GM12874 (cell line): ENCODE measurements around the gene ADI1.

Experiments used
- TF ChIP-seq, protein P1 (sequence below): IDR thresholded peaks from 2 replicates; pipeline ENCODE4 v1.5.1; 2011; ENCODE audit warnings: low read depth, mild to moderate bottlenecking, control low read depth, low read length, moderate library complexity; ENCODE audit not compliant: insufficient read depth

Gene ADI1

DNA sequence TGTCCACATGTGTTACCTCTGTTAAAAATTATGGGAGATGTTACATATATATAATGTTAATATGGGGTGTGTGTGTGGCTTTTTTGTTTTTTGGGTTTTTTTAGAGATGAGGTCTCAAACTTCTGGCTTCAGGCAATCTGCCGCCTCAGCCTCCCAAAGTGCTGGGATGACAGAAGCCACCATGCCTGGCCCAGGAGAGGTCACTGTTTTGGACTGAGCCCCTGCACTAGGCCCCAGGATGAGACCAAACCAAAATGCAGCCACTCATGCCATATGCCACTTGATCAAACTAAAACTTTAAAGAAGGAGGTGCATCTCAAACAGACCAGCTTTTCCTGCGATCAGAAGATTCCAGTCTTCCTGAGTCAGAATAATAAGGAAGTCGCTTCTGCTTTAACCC, 2.5 kb downstream of the ADI1 start:
- TF ChIP-seq, protein P1, sequence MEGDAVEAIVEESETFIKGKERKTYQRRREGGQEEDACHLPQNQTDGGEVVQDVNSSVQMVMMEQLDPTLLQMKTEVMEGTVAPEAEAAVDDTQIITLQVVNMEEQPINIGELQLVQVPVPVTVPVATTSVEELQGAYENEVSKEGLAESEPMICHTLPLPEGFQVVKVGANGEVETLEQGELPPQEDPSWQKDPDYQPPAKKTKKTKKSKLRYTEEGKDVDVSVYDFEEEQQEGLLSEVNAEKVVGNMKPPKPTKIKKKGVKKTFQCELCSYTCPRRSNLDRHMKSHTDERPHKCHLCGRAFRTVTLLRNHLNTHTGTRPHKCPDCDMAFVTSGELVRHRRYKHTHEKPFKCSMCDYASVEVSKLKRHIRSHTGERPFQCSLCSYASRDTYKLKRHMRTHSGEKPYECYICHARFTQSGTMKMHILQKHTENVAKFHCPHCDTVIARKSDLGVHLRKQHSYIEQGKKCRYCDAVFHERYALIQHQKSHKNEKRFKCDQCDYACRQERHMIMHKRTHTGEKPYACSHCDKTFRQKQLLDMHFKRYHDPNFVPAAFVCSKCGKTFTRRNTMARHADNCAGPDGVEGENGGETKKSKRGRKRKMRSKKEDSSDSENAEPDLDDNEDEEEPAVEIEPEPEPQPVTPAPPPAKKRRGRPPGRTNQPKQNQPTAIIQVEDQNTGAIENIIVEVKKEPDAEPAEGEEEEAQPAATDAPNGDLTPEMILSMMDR, result no peak

DNA sequence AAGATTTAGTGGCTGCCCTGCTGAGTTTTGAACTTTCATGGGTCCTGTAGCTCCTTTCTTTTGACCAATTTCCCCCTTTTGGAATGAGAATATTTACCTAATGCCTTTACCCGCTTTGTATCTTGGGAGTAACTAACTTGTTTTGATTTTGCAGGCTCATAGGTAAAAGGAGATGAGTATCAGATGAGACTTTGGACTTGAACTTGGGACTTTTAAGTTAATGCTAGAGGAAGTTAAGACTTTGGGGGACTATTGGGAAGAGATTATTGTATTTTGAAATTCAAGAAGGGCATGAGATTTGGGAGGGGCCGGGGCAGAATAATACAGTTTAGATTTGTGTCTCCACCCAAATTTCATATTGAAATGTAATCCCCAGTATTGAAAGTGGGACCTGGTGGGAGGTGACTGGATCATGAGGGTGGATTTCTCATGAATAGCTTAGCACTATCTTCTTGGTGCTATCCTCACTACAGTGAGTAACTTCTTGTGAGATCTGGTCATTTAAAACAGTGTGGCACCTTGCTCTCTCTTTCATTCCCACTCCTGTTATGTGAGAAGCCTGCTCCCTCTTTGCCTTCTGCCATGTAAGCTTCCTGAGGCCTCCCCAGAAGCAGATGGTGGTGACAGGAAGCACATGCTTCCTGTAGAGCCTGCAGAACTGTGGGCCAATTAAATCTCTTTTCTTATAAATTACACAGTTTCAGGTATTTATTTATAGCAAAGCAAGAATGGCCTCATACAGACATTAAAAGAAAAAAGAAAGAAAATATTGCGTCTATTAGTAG, 6.1 kb downstream of the ADI1 start:
- TF ChIP-seq, protein P1, result no peak

DNA sequence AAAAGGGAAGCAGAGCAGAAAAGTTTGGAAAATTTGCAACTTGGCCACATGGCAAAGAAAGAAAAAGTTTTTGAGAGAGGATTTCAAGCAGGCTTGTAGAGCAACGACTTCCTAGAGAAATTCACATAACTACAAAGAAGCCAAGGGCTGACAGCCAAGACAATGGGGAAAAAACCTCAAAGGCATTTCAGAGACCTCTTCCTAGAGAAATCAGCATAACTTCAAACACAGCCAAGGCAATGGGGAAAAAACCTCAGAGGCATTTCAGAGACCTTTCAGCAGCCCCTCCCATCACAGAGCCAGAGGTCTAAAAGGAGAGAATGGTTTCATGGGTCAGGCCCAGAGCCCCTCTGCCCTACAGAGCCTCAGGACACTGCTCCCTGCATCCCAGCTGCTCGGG, 7.2 kb downstream of the ADI1 start:
- TF ChIP-seq, protein P1, result no peak

GRCh38 chr2:3505771-3506170, 13.6 kb downstream of the ADI1 start:
- TF ChIP-seq, protein P1, result no peak

- TF ChIP-seq, protein P1, result no peak
Observed at GRCh38 chr2:3504741-3505140, 14.6 kb downstream of the ADI1 start.

DNA sequence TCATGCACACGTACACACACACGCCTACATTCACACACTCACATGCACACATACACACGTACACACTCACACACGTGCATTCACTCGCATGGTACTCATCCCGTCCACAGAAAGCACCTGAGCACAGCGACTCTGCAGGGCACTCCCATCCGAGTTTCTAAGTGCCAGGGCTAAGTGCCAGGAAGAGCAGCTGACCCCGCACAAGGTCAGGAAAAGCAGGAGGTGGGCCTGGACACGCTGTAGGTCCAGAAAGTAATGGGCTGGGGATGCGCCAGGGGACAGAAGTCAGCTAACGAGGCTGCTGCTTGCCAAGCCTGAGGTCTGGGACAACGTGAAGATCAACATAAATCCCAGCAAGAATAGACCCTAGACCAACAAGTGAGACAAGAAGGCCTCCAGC, 15.8 kb downstream of the ADI1 start:
- TF ChIP-seq, protein P1, result no peak

DNA sequence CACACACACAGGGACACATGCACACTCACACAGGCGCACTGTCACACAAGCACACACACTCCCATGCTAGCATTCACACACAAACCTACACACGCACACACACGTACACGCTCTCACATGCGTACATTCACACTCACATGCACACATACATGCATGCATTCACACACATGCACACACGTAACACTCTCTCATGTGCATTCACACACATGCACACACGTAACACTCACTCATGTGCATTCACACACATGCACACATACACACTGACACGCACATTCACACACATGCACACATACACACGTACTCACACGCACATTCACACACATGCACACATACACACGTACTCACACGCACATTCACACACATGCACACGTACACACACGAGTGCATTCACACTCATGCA, 16.3 kb downstream of the ADI1 start:
- TF ChIP-seq, protein P1, result no peak
